NCI-H526 treated with DMSO at 0.1 percent for 48 hours (cell line): ENCODE measurements around the gene NUDT13.

Source experiments
- DNase-seq: peaks from one replicate; lab custom pipeline; 2025; lab: John Stamatoyannopoulos, UW

Gene NUDT13

GRCh38 chr10:73110345-73110849 is at the start of gene NUDT13:
Gene NUDT13 (plus strand): TSS chr10:73110455. CDS start chr10:73114366, 3,911 bp downstream.
- DNase-seq, result peak; percentile 51

GRCh38 chr10:73060738-73061635 is 49.3 kb upstream of the NUDT13 start:
- peak; percentile 9 for DNase-seq

GRCh38 chr10:73061743-73062142 is 48.5 kb upstream of the NUDT13 start:
- no peak for DNase-seq

GRCh38 chr10:73065441-73065840 is 44.8 kb upstream of the NUDT13 start:
- no peak for DNase-seq

- DNase-seq, result no peak
Measured at GRCh38 chr10:73073627-73074026, 36.6 kb upstream of the NUDT13 start.

GRCh38 chr10:73075829-73076228 is 34.4 kb upstream of the NUDT13 start:
- no peak for DNase-seq

GRCh38 chr10:73076360-73077183 is 33.7 kb upstream of the NUDT13 start:
- no peak for DNase-seq

GRCh38 chr10:73079779-73080541 is 30.3 kb upstream of the NUDT13 start:
- DNase-seq, result no peak

GRCh38 chr10:73083221-73083620 is 27.0 kb upstream of the NUDT13 start:
- DNase-seq, result no peak

GRCh38 chr10:73084209-73084608 is 26.0 kb upstream of the NUDT13 start:
- DNase-seq, result no peak

GRCh38 chr10:73086816-73087215 is 23.4 kb upstream of the NUDT13 start:
- DNase-seq, result no peak

GRCh38 chr10:73088304-73088703 is 22.0 kb upstream of the NUDT13 start:
- DNase-seq, result no peak

- no peak for DNase-seq
Measured at GRCh38 chr10:73092830-73093229, 17.4 kb upstream of the NUDT13 start.

GRCh38 chr10:73093922-73094850 is 16.1 kb upstream of the NUDT13 start:
- DNase-seq, result no peak

GRCh38 chr10:73094986-73095480 is 15.2 kb upstream of the NUDT13 start:
- no peak for DNase-seq

GRCh38 chr10:73095481-73096021 is 14.7 kb upstream of the NUDT13 start:
- peak; percentile 18 for DNase-seq

- DNase-seq, result peak; percentile 30
Measured at GRCh38 chr10:73096041-73096448, 14.2 kb upstream of the NUDT13 start.

GRCh38 chr10:73096449-73097304 is 13.6 kb upstream of the NUDT13 start, which contains the start of gene P4HA1:
Gene P4HA1 (minus strand): TSS chr10:73096866. CDS start chr10:73074883, 21,983 bp downstream.
- DNase-seq, result peak; percentile 79

GRCh38 chr10:73097305-73097670 is 13.0 kb upstream of the NUDT13 start:
- no peak for DNase-seq
